OCI-LY1 (cell line): Measurements from ENCODE around the gene CDX4.

Experiments used
- CTCF ChIP-seq: fragments of 200-600 bp; sonication (generic), shearing (Covaris generic); IDR thresholded peaks from 2 replicates; pipeline ENCODE4 v1.5.1; 2017; ENCODE audit warnings: mild to moderate bottlenecking, antibody characterized with exemption, low read length, moderate library complexity, mixed read lengths
- EZH2 ChIP-seq: fragments of 200-600 bp; sonication (generic), shearing (Covaris generic); IDR thresholded peaks from 2 replicates; pipeline ENCODE4 v1.8.0; 2017; ENCODE audit warnings: borderline replicate concordance, mixed run types, mild to moderate bottlenecking, antibody characterized with exemption, low read length, moderate library complexity, mixed read lengths

- TF ChIP-seq CTCF (no peak), EZH2 (no peak)
Observed at GRCh38 chrX:73481521-73481920, 34.7 kb downstream of the CDX4 start.
